DND-41 (cell line): ENCODE results near the gene ADAM17.

Experiments used
- ATAC-seq: fragments of 200-7000 bp; cut with Tn5 transposase; 3 replicates; pipeline ENCODE4 v1.9.1; 2021; ENCODE audit warnings: low read depth; ENCODE audit not compliant: insufficient read depth
- DNase-seq: peaks from one replicate; pipeline ENCODE4 v3.0.0-alpha.2; 2020
- H2AFZ ChIP-seq: 2 replicates; pipeline ENCODE4 v1.6.0; 2012; ENCODE audit warnings: low read depth, low read length
- H3K27ac ChIP-seq: 2 replicates; pipeline ENCODE4 v1.5.1; 2012; ENCODE audit warnings: low read length, inconsistent platforms
- H3K27me3 ChIP-seq: fragments of 200-600 bp; sonication (generic); 2 replicates; pipeline ENCODE4 v1.6.0; 2012; ENCODE audit warnings: low read length, mild to moderate bottlenecking, inconsistent platforms; ENCODE audit not compliant: insufficient read depth, poor library complexity
- H3K36me3 ChIP-seq: 2 replicates; pipeline ENCODE4 v1.5.1; 2012; ENCODE audit warnings: low read length, inconsistent platforms; ENCODE audit not compliant: insufficient read depth
- H3K4me1 ChIP-seq: 2 replicates; pipeline ENCODE4 v1.5.1; 2012; ENCODE audit warnings: mild to moderate bottlenecking, low read length; ENCODE audit not compliant: insufficient read depth
- H3K4me2 ChIP-seq: 2 replicates; pipeline ENCODE4 v1.6.0; 2012; ENCODE audit warnings: mild to moderate bottlenecking, moderate library complexity, low read length, inconsistent platforms; ENCODE audit not compliant: insufficient read depth
- H3K4me3 ChIP-seq, 2 experiments: fragments of 200-600 bp in 1 of 2; shearing (Covaris generic) in 1 of 2; 2 replicates each; pipeline ENCODE4 v1.5.1; 2012 to 2016; ENCODE audit warnings: inconsistent platforms in 2 of 2, low read length in 2 of 2, mild to moderate bottlenecking in 2 of 2, low read depth in 1 of 2, moderate library complexity in 1 of 2
- H3K79me2 ChIP-seq: 2 replicates; pipeline ENCODE4 v1.6.0; 2012; ENCODE audit warnings: low read length, inconsistent platforms; ENCODE audit not compliant: insufficient read depth
- H3K9ac ChIP-seq: 2 replicates; pipeline ENCODE4 v1.6.0; 2012; ENCODE audit warnings: low read depth, mild to moderate bottlenecking, inconsistent platforms, low read length, moderate library complexity
- H3K9me3 ChIP-seq: 2 replicates; pipeline ENCODE4 v1.5.1; 2012; ENCODE audit warnings: low read length, moderate library complexity, mild to moderate bottlenecking, inconsistent platforms; ENCODE audit not compliant: insufficient read depth, severe bottlenecking
- H4K20me1 ChIP-seq: 2 replicates; pipeline ENCODE4 v1.6.0; 2012; ENCODE audit warnings: low read length; ENCODE audit not compliant: insufficient read depth
- CTCF ChIP-seq: IDR thresholded peaks from 2 replicates; pipeline ENCODE4 v1.5.1; 2012; ENCODE audit warnings: borderline replicate concordance, low read length, moderate library complexity, mild to moderate bottlenecking; ENCODE audit not compliant: poor library complexity, severe bottlenecking; ENCODE audit errors: extremely low read depth
- EZH2 ChIP-seq: IDR thresholded peaks from 3 replicates; pipeline ENCODE4 v1.6.1; 2012; ENCODE audit warnings: borderline replicate concordance, low read depth, mild to moderate bottlenecking, moderate library complexity, low read length, inconsistent platforms; ENCODE audit not compliant: severe bottlenecking

The ADAM17 gene

GRCh38 chr2:9594366-9595054 is 38.9 kb upstream of the ADAM17 start:
- DNase-seq = no peak
- Histone ChIP-seq H3K4me3 (no peak overlapping the region), H3K9me3 (peaks cover 3% of the 10 kb centered on the region), H3K79me2 (peaks cover 99% of the 10 kb centered on the region), H3K36me3 (peaks cover 60% of the 10 kb centered on the region), H3K4me1 (no peaks in the 10 kb centered on the region), H3K9ac (no peak overlapping the region), H3K4me2 (no peak overlapping the region), H4K20me1 (peaks cover 70% of the 10 kb centered on the region), H3K27ac (no peak overlapping the region), H2AFZ (no peak overlapping the region), H3K27me3 (no peaks in the 10 kb centered on the region)
- TF ChIP-seq CTCF = no peak
- no peak for TF ChIP-seq EZH2
- ATAC-seq = no peak

- Histone ChIP-seq H3K79me2 (peaks cover 97% of the 10 kb centered on the region), H3K9me3 (no peaks in the 10 kb centered on the region), H2AFZ (no peak overlapping the region), H3K27me3 (no peaks in the 10 kb centered on the region), H3K36me3 (peaks cover 59% of the 10 kb centered on the region), H3K4me1 (no peaks in the 10 kb centered on the region), H3K9ac (no peak overlapping the region), H3K4me3 (no peak overlapping the region), H4K20me1 (peaks cover 65% of the 10 kb centered on the region), H3K4me2 (no peak overlapping the region), H3K27ac (no peak overlapping the region)
- no peak for DNase-seq
- no peak for TF ChIP-seq EZH2
- no peak for TF ChIP-seq CTCF
- ATAC-seq = no peak
Measured at GRCh38 chr2:9593925-9594324, 38.3 kb upstream of the ADAM17 start.

- H3K9me3 ChIP-seq = no peaks in the 10 kb centered on the region
- no peak overlapping the region for H3K4me2 ChIP-seq
- no peaks in the 10 kb centered on the region for H3K27me3 ChIP-seq
- H3K36me3 ChIP-seq = peaks cover 60% of the 10 kb centered on the region
- ATAC-seq (no peak), DNase-seq (no peak)
- no peaks in the 10 kb centered on the region for H3K4me1 ChIP-seq
- peaks cover 87% of the 10 kb centered on the region for H3K79me2 ChIP-seq
- no peak overlapping the region for H3K4me3 ChIP-seq
- no peak overlapping the region for H3K27ac ChIP-seq
- H4K20me1 ChIP-seq = peaks cover 59% of the 10 kb centered on the region
- H2AFZ ChIP-seq = no peak overlapping the region
- TF ChIP-seq EZH2 = no peak
- TF ChIP-seq CTCF = no peak
- no peak overlapping the region for H3K9ac ChIP-seq
Measured at GRCh38 chr2:9592699-9593098, 37.1 kb upstream of the ADAM17 start.

- DNase-seq (no peak), ATAC-seq (no peak)
- Histone ChIP-seq H3K27ac (no peak overlapping the region), H3K9me3 (no peaks in the 10 kb centered on the region), H3K36me3 (peaks cover 76% of the 10 kb centered on the region), H3K4me3 (no peak overlapping the region), H3K9ac (no peak overlapping the region), H3K79me2 (peaks cover 69% of the 10 kb centered on the region), H4K20me1 (peaks cover 44% of the 10 kb centered on the region), H3K4me2 (no peak overlapping the region), H3K4me1 (no peaks in the 10 kb centered on the region), H3K27me3 (no peaks in the 10 kb centered on the region), H2AFZ (no peak overlapping the region)
- no peak for TF ChIP-seq EZH2
- TF ChIP-seq CTCF = no peak
Measured at GRCh38 chr2:9590641-9591040, 35.0 kb upstream of the ADAM17 start.
